Fibroblast of lung (primary cell): Measurements from ENCODE around the gene SEZ6L. TPM values are rescaled to one million over a fixed set of nuclear protein-coding genes. Genes with fewer than 3 reads are reported as not detected.
A peak's percentile ranks its signal among the peaks of the same experiment; 100 is the strongest.

Experiments used
- DNase-seq, 2 donors: peaks; one replicate each; pipeline versions ENCODE4 v3.0.0 to v3.0.0-alpha.2; 2010; ENCODE audit warnings: low read depth in 2 of 2
- H2AFZ ChIP-seq: 2 replicates; pipeline ENCODE4 v1.5.1; 2012; ENCODE audit warnings: low read length, control low read depth, inconsistent platforms
- H3K27ac ChIP-seq: 2 replicates; pipeline ENCODE4 v1.5.1; 2011; ENCODE audit warnings: low read length, control low read depth; ENCODE audit not compliant: insufficient read depth
- H3K27me3 ChIP-seq: 2 replicates; pipeline ENCODE4 v1.5.1; 2011; ENCODE audit warnings: mild to moderate bottlenecking, low read length; ENCODE audit not compliant: control insufficient read depth, insufficient read depth
- H3K36me3 ChIP-seq: 2 replicates; pipeline ENCODE4 v1.5.1; 2011; ENCODE audit warnings: low read length; ENCODE audit not compliant: control insufficient read depth, insufficient read depth
- H3K4me1 ChIP-seq: 2 replicates; pipeline ENCODE4 v1.5.1; 2011; ENCODE audit warnings: low read length; ENCODE audit not compliant: control insufficient read depth, insufficient read depth; ENCODE audit errors: extremely low read depth
- H3K4me2 ChIP-seq: 2 replicates; pipeline ENCODE4 v1.5.1; 2011; ENCODE audit warnings: low read length, control low read depth; ENCODE audit not compliant: insufficient read depth; ENCODE audit errors: extremely low read depth
- H3K4me3 ChIP-seq, 4 experiments: fragments of 200-600 bp in 1 of 4; sonication (generic) in 1 of 4; replicated peaks in 1 of 4; 2 replicates each; pipeline ENCODE4 v1.5.1; 2011 to 2016; ENCODE audit warnings: low read length in 4 of 4, low read depth in 3 of 4, mild to moderate bottlenecking in 3 of 4, control low read depth in 2 of 4, inconsistent platforms in 1 of 4, mixed read lengths in 1 of 4; ENCODE audit not compliant: insufficient read depth in 1 of 4; ENCODE audit errors: control extremely low read depth in 1 of 4
- H3K79me2 ChIP-seq: 2 replicates; pipeline ENCODE4 v1.5.1; 2012; ENCODE audit warnings: mild to moderate bottlenecking, low read length, inconsistent platforms; ENCODE audit not compliant: control insufficient read depth, insufficient read depth
- H3K9ac ChIP-seq: 2 replicates; pipeline ENCODE4 v1.5.1; 2011; ENCODE audit warnings: mild to moderate bottlenecking, low read length, control low read depth; ENCODE audit not compliant: insufficient read depth
- H3K9me3 ChIP-seq: 2 replicates; pipeline ENCODE4 v1.5.1; 2012; ENCODE audit warnings: low read depth, low read length; ENCODE audit not compliant: control insufficient read depth, insufficient read depth
- H4K20me1 ChIP-seq: 2 replicates; pipeline ENCODE4 v1.5.1; 2011; ENCODE audit warnings: low read length; ENCODE audit not compliant: control insufficient read depth, insufficient read depth; ENCODE audit errors: extremely low read depth
- EZH2 ChIP-seq: IDR thresholded peaks from 2 replicates; pipeline ENCODE4 v1.5.1; 2012; ENCODE audit warnings: low read length, control low read depth, mild to moderate bottlenecking; ENCODE audit errors: missing control alignments
- polyA plus RNA-seq, 2 donors: library from polyadenylated mRNA; depleted of rRNA in 1 of 2; stranded (reverse) in 1 of 2; unstranded in 1 of 2; fragments of >200 nt; gene quantifications; 2 replicates each; pipeline ENCODE4 v1.2.1, GENCODE V29; 2011 to 2012; ENCODE audit warnings: missing spikeins in 1 of 2
- total RNA-seq: library from RNA; depleted of rRNA; stranded (reverse); fragments of >200 nt; gene quantifications from 2 replicates; pipeline ENCODE4 v1.2.1, GENCODE V29; 2014
- TF ChIP-seq, protein P1 (sequence below), 2 donors: IDR thresholded peaks in 1 of 2; conservative IDR thresholded peaks in 1 of 2; 1 replicate in 1 of 2; 2 replicates in 1 of 2; pipeline ENCODE4 v1.5.1; 2011 to 2012; ENCODE audit warnings: low read length in 2 of 2, control low read depth in 1 of 2, inconsistent platforms in 1 of 2, low read depth in 1 of 2, mild to moderate bottlenecking in 1 of 2

The SEZ6L gene
- total and polyA plus RNA-seq, 2 donors (not counting 1 experiment from before 2014, with no cell fraction given) = not detected

DNA sequence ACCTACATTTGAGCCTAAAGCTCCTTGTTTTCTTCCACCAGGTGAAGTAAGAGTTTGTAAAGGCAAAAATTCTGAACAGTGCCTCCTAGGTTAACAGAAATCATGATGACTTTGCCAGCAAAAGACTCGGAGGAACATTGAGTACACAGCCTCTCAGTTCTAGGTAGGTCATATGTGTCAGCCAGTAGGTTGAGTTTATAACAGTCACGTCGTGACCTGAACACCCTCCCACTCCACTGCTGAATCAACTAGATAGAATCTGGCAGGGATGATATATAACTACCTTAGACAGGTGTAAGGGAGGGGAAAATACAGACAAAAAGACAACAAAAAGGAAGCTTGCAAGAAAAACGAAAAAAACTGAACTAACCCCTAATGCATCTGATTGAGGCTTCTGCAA lies 247.0 kb downstream of the SEZ6L start:
- Histone ChIP-seq H3K9ac (no peak overlapping the region), H3K36me3 (no peaks in the 10 kb centered on the region), H3K79me2 (no peaks in the 10 kb centered on the region), H4K20me1 (no peaks in the 10 kb centered on the region), H3K27me3 (peaks cover 3% of the 10 kb centered on the region), H3K27ac (no peak overlapping the region), H3K9me3 (no peaks in the 10 kb centered on the region), H3K4me2 (no peak overlapping the region), H3K4me1 (no peaks in the 10 kb centered on the region), H3K4me3 (no peak overlapping the region), H2AFZ (no peak overlapping the region)
- no peak for DNase-seq
- TF ChIP-seq, protein P1, sequence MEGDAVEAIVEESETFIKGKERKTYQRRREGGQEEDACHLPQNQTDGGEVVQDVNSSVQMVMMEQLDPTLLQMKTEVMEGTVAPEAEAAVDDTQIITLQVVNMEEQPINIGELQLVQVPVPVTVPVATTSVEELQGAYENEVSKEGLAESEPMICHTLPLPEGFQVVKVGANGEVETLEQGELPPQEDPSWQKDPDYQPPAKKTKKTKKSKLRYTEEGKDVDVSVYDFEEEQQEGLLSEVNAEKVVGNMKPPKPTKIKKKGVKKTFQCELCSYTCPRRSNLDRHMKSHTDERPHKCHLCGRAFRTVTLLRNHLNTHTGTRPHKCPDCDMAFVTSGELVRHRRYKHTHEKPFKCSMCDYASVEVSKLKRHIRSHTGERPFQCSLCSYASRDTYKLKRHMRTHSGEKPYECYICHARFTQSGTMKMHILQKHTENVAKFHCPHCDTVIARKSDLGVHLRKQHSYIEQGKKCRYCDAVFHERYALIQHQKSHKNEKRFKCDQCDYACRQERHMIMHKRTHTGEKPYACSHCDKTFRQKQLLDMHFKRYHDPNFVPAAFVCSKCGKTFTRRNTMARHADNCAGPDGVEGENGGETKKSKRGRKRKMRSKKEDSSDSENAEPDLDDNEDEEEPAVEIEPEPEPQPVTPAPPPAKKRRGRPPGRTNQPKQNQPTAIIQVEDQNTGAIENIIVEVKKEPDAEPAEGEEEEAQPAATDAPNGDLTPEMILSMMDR (conservative IDR thresholded peaks at IDR 0.05 in 1 of 2, IDR thresholded peaks at IDR 0.05 in 1 of 2; ENCODE audit: low read depth in 1 of 2, low read length in 2 of 2) = no peak
- no peak for TF ChIP-seq EZH2

DNA sequence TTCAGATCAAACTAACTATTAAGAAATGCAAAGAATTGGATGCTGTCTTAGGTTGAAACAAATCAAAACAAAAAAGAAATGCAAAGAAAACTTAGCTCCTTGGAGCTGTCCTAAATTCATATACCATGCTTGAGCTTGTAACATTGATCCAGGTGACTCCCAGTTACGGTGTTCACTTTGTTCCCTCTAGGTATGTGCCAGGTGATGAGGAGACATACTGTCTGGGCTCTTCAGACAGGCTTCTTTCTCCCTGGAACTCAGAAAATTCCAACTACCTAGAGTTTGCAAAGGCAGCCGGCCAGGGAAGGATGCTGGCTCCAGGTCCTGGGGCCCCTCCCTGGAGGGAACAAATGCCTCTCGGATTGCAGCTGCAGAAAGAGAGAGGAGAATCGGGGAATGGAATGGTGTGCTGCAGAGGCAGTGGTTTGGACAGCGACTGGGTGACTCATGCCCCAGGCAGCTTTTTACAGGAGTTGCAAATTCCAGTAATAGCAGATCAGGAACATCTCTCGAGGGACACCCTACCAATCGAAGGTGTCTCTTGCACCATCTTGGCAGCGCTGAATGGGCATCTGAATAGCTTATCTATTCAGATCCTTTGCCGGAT lies 247.5 kb downstream of the SEZ6L start:
- TF ChIP-seq EZH2 = no peak
- TF ChIP-seq, protein P1 (conservative IDR thresholded peaks at IDR 0.05 in 1 of 2, IDR thresholded peaks at IDR 0.05 in 1 of 2; ENCODE audit: low read depth in 1 of 2, low read length in 2 of 2) = no peak
- H3K4me3 ChIP-seq = no peak overlapping the region
- H3K9me3 ChIP-seq = no peaks in the 10 kb centered on the region
- H3K9ac ChIP-seq = no peak overlapping the region
- H3K27ac ChIP-seq = no peak overlapping the region
- H3K79me2 ChIP-seq = no peaks in the 10 kb centered on the region
- no peaks in the 10 kb centered on the region for H3K4me1 ChIP-seq
- no peak overlapping the region for H2AFZ ChIP-seq
- DNase-seq = peak in 1 of 2 donors; percentile 88
- H3K27me3 ChIP-seq = peaks cover 3% of the 10 kb centered on the region
- no peak overlapping the region for H3K4me2 ChIP-seq
- H3K36me3 ChIP-seq = no peaks in the 10 kb centered on the region
- H4K20me1 ChIP-seq = no peaks in the 10 kb centered on the region

DNA sequence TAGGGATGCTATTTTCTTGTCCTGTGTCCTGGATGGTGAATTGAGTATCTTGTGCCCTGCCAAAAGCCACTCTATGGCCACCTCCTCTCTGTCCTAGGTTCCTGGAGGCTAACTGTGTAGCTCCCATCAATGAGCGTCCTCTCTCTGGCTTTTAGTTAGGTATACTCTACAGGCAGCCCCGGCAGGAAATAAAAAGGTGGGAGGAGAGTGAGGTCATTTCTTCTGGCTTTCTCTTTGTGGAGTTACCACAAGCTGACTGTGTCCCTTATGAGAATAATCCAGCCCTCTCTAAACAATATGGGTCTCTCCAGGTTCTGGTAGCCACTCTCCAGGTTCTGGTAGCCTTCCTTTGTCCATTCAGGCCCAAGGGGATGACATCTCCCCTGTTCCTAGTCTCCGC lies 248.1 kb downstream of the SEZ6L start:
- no peaks in the 10 kb centered on the region for H3K4me1 ChIP-seq
- H4K20me1 ChIP-seq = no peaks in the 10 kb centered on the region
- H3K9ac ChIP-seq = no peak overlapping the region
- no peak overlapping the region for H2AFZ ChIP-seq
- H3K4me2 ChIP-seq = no peak overlapping the region
- H3K4me3 ChIP-seq = no peak overlapping the region
- no peak overlapping the region for H3K27ac ChIP-seq
- DNase-seq = no peak
- H3K36me3 ChIP-seq = no peaks in the 10 kb centered on the region
- no peaks in the 10 kb centered on the region for H3K79me2 ChIP-seq
- no peaks in the 10 kb centered on the region for H3K9me3 ChIP-seq
- TF ChIP-seq, protein P1 (conservative IDR thresholded peaks at IDR 0.05 in 1 of 2, IDR thresholded peaks at IDR 0.05 in 1 of 2; ENCODE audit: low read depth in 1 of 2, low read length in 2 of 2) = no peak
- no peak for TF ChIP-seq EZH2
- peaks cover 3% of the 10 kb centered on the region for H3K27me3 ChIP-seq
